Measurements from ENCODE around the gene OBSCN. TPM values are rescaled to one million over a fixed set of nuclear protein-coding genes. Genes with fewer than 3 reads are reported as not detected.

Gene OBSCN
- total RNA-seq, 1 experiment from 2014 or later, result 29.1 TPM

- CTCF ChIA-PET, result no interaction called here
- intact Hi-C loops (cut with micrococcal nuclease), result no loop called here
- no peaks in the 10 kb centered on the region for H3F3A ChIP-seq (ENCODE audit: low read length, unreplicated experiment)
- H3K9me3 ChIP-seq (ENCODE audit: low read length), result no peaks in the 10 kb centered on the region
- H3K9me2 ChIP-seq (replicated peaks; ENCODE audit: low read length), result no peaks in the 10 kb centered on the region
- TF ChIP-seq CTCF (conservative IDR thresholded peaks at IDR 0.05; ENCODE audit: low read depth, low read length) (no peak), EZH2phosphoT487 (IDR thresholded peaks at IDR 0.05; ENCODE audit: borderline replicate concordance, low read length) (no peak), EZH2 (IDR thresholded peaks at IDR 0.05; ENCODE audit: low read length, unreplicated experiment) (no peak)
- H3K36me3 ChIP-seq (ENCODE audit: low read depth, low read length), result no peaks in the 10 kb centered on the region
- no peak overlapping the region for H3K4me2 ChIP-seq (ENCODE audit: low read length)
- H4K20me1 ChIP-seq (ENCODE audit: low read length), result no peaks in the 10 kb centered on the region
- no peak for DNase-seq
- no peak overlapping the region for H2AFZ ChIP-seq (ENCODE audit: low read length)
- no peaks in the 10 kb centered on the region for H3K27me3 ChIP-seq (ENCODE audit: low read length)
- no peak for ATAC-seq
- no peak overlapping the region for H3K9ac ChIP-seq (ENCODE audit: low read length)
- no peak overlapping the region for H3K27ac ChIP-seq (ENCODE audit: low read length)
- no peak overlapping the region for H3K4me3 ChIP-seq (ENCODE audit: low read length)
- no peaks in the 10 kb centered on the region for H3K79me2 ChIP-seq (ENCODE audit: low read length)
- H3K4me1 ChIP-seq (ENCODE audit: insufficient read depth, low read length), result peaks cover 31% of the 10 kb centered on the region
- POLR2A ChIA-PET (ENCODE audit: unreplicated experiment), result interaction anchor here (0.6 kb wide), 1 partner anchor 37 kb away, joined by 7 read pairs; no protein-coding TSS in a partner anchor
- no TSS peak for BruUV-seq (replicated peaks)
Measured at GRCh38 chr1:228369608-228370438, 162.0 kb downstream of the OBSCN start.

- no peak for DNase-seq
- ChIA-PET POLR2A (ENCODE audit: unreplicated experiment) (no interaction called here), CTCF (no interaction called here)
- H3K4me1 ChIP-seq (ENCODE audit: insufficient read depth, low read length), result peaks cover 31% of the 10 kb centered on the region
- H3K27me3 ChIP-seq (ENCODE audit: low read length), result no peaks in the 10 kb centered on the region
- no peaks in the 10 kb centered on the region for H3K9me3 ChIP-seq (ENCODE audit: low read length)
- no peak overlapping the region for H3K9ac ChIP-seq (ENCODE audit: low read length)
- no peak for ATAC-seq
- intact Hi-C loops (cut with micrococcal nuclease), result no loop called here
- H3F3A ChIP-seq (ENCODE audit: low read length, unreplicated experiment), result no peaks in the 10 kb centered on the region
- H3K36me3 ChIP-seq (ENCODE audit: low read depth, low read length), result no peaks in the 10 kb centered on the region
- no peaks in the 10 kb centered on the region for H3K9me2 ChIP-seq (replicated peaks; ENCODE audit: low read length)
- H2AFZ ChIP-seq (ENCODE audit: low read length), result peak overlapping the region; percentile 71; the same call in 1 of the 2 replicates
- TF ChIP-seq EZH2phosphoT487 (IDR thresholded peaks at IDR 0.05; ENCODE audit: borderline replicate concordance, low read length) (no peak), EZH2 (IDR thresholded peaks at IDR 0.05; ENCODE audit: low read length, unreplicated experiment) (no peak), CTCF (conservative IDR thresholded peaks at IDR 0.05; ENCODE audit: low read depth, low read length) (no peak)
- H3K79me2 ChIP-seq (ENCODE audit: low read length), result no peaks in the 10 kb centered on the region
- no peaks in the 10 kb centered on the region for H4K20me1 ChIP-seq (ENCODE audit: low read length)
- no TSS peak for BruUV-seq (replicated peaks)
- H3K27ac ChIP-seq (ENCODE audit: low read length), result no peak overlapping the region
- H3K4me3 ChIP-seq (ENCODE audit: low read length), result peak overlapping the region; percentile 54; the same call in 1 of the 2 replicates
- peak overlapping the region; percentile 80 for H3K4me2 ChIP-seq (ENCODE audit: low read length)
Measured at GRCh38 chr1:228370439-228370940, 162.6 kb downstream of the OBSCN start.

Data from PC-3 (cell line).